Keratinocyte (primary cell): Measurements from ENCODE around the gene CYP2U1. TPM values are rescaled to one million over a fixed set of nuclear protein-coding genes. Genes with fewer than 3 reads are reported as not detected.

Source experiments
- DNase-seq: peaks from one replicate; pipeline ENCODE4 v3.0.0-alpha.2; 2011; ENCODE audit warnings: low read depth, missing footprints, low spot score
- FAIRE-seq: peaks from 2 replicates; lab custom pipeline; 2011; peaks lifted over from hg19 to GRCh38; lab: Jason Lieb, UNC
- H2AFZ ChIP-seq: 2 replicates; pipeline ENCODE4 v1.6.0; 2012; ENCODE audit warnings: low read length, control low read depth, inconsistent platforms; ENCODE audit not compliant: control insufficient read depth
- H3K27ac ChIP-seq: 2 replicates; pipeline ENCODE4 v1.5.1; 2011; ENCODE audit warnings: low read length; ENCODE audit not compliant: control insufficient read depth, insufficient read depth
- H3K27me3 ChIP-seq: 3 replicates; pipeline ENCODE4 v1.6.0; 2011; ENCODE audit warnings: low read length; ENCODE audit not compliant: control insufficient read depth, insufficient read depth; ENCODE audit errors: extremely low read depth
- H3K36me3 ChIP-seq, 2 experiments: 2 replicates in 1 of 2; 3 replicates in 1 of 2; pipeline ENCODE4 v1.5.1; 2011; ENCODE audit warnings: low read length in 2 of 2, mild to moderate bottlenecking in 1 of 2; ENCODE audit not compliant: control insufficient read depth in 2 of 2, insufficient read depth in 2 of 2; ENCODE audit errors: extremely low read depth in 1 of 2
- H3K4me1 ChIP-seq: 3 replicates; pipeline ENCODE4 v1.5.1; 2011; ENCODE audit warnings: low read length; ENCODE audit not compliant: control insufficient read depth, insufficient read depth; ENCODE audit errors: extremely low read depth
- H3K4me2 ChIP-seq: 3 replicates; pipeline ENCODE4 v1.6.0; 2011; ENCODE audit warnings: low read depth, low read length; ENCODE audit not compliant: control insufficient read depth, insufficient read depth; ENCODE audit errors: extremely low read depth
- H3K4me3 ChIP-seq, 3 experiments: fragments of 200-600 bp in 1 of 3; sonication (generic) in 1 of 3; 2 replicates in 2 of 3; 3 replicates in 1 of 3; pipeline ENCODE4 v1.5.1; 2011 to 2016; ENCODE audit warnings: low read length in 3 of 3, mild to moderate bottlenecking in 3 of 3, control low read depth in 2 of 3, inconsistent platforms in 1 of 3, low read depth in 1 of 3, mixed read lengths in 1 of 3, mixed run types in 1 of 3, moderate library complexity in 1 of 3; ENCODE audit not compliant: control insufficient read depth in 2 of 3, insufficient read depth in 2 of 3; ENCODE audit errors: extremely low read depth in 1 of 3
- H3K79me2 ChIP-seq: 2 replicates; pipeline ENCODE4 v1.6.0; 2012; ENCODE audit warnings: low read length; ENCODE audit not compliant: control insufficient read depth, insufficient read depth
- H3K9ac ChIP-seq: 3 replicates; pipeline ENCODE4 v1.6.0; 2011; ENCODE audit warnings: low read length; ENCODE audit not compliant: control insufficient read depth, insufficient read depth; ENCODE audit errors: extremely low read depth
- H3K9me1 ChIP-seq: 3 replicates; pipeline ENCODE4 v1.6.0; 2011; ENCODE audit warnings: low read length; ENCODE audit not compliant: control insufficient read depth, insufficient read depth; ENCODE audit errors: extremely low read depth
- H3K9me3 ChIP-seq: 2 replicates; pipeline ENCODE4 v1.5.1; 2012; ENCODE audit warnings: low read depth, low read length; ENCODE audit not compliant: control insufficient read depth
- H4K20me1 ChIP-seq: 3 replicates; pipeline ENCODE4 v1.6.0; 2011; ENCODE audit warnings: low read length; ENCODE audit not compliant: control insufficient read depth, insufficient read depth; ENCODE audit errors: extremely low read depth
- CTCF ChIP-seq, 3 experiments: IDR thresholded peaks in 1 of 3; conservative IDR thresholded peaks in 1 of 3; optimal IDR thresholded peaks in 1 of 3; 2 replicates in 2 of 3; 3 replicates in 1 of 3; pipeline versions ENCODE3 to v1.5.1; 2011; ENCODE audit warnings: low read length in 3 of 3, mild to moderate bottlenecking in 3 of 3, moderate library complexity in 2 of 3, control low read depth in 1 of 3, inconsistent platforms in 1 of 3; ENCODE audit not compliant: insufficient read depth in 2 of 3; ENCODE audit errors: extremely low read depth in 1 of 3
- EZH2 ChIP-seq: IDR thresholded peaks from one replicate; pipeline ENCODE4 v1.6.1; 2012; ENCODE audit warnings: inconsistent platforms, mild to moderate bottlenecking, low read length, moderate library complexity
- dilution Hi-C: fragments of 300-500 bp; cut with MboI; formaldehyde crosslinking; loops from one replicate; pipeline ENCODE4 v1.7.0; 2020; ENCODE audit warnings: low sequenced_read_pairs; ENCODE audit not compliant: extremely low pct_ligation_motif_present
- polyA plus RNA-seq, 5 experiments: library from polyadenylated mRNA; depleted of rRNA in 3 of 5; stranded (reverse) in 3 of 5; stranded (forward) in 1 of 5; unstranded in 1 of 5; fragments of >200 nt; gene quantifications; 1 replicate in 1 of 5; 2 replicates in 3 of 5; 3 replicates in 1 of 5; pipeline versions ENCODE4 v1.2.1 to v1.2.3, GENCODE V29; 2011 to 2012; ENCODE audit warnings: missing spikeins in 2 of 5, low read depth in 1 of 5, low replicate concordance in 1 of 5

Gene CYP2U1
- polyA plus RNA-seq, 1 donor (not counting 4 experiments of a cell fraction or from before 2014, with no cell fraction given): 3.4 TPM

GRCh38 chr4:107906458-107907100 is 24.8 kb upstream of the CYP2U1 start:
- TF ChIP-seq CTCF (optimal IDR thresholded peaks at IDR 0.05 in 1 of 3, IDR thresholded peaks at IDR 0.05 in 1 of 3, conservative IDR thresholded peaks at IDR 0.05 in 1 of 3; ENCODE audit: extremely low read depth in 1 of 3, insufficient read depth in 2 of 3, low read length in 3 of 3) (no peak), EZH2 (no peak)
- dilution Hi-C loops: loop anchor here (25.0 kb wide), 1 partner anchor 144 kb away; no protein-coding TSS in a partner anchor
- Histone ChIP-seq H3K4me1 (no peaks in the 10 kb centered on the region), H3K27ac (no peak overlapping the region), H3K27me3 (no peaks in the 10 kb centered on the region), H3K4me3 (no peak overlapping the region), H3K4me2 (no peak overlapping the region), H3K9me3 (no peaks in the 10 kb centered on the region), H3K9me1 (no peaks in the 10 kb centered on the region), H2AFZ (no peak overlapping the region), H3K9ac (no peak overlapping the region), H4K20me1 (no peaks in the 10 kb centered on the region), H3K36me3 (peaks cover 6 to 11% of the 10 kb centered on the region in 2 experiments), H3K79me2 (no peaks in the 10 kb centered on the region)
- FAIRE-seq (peak; percentile 23), DNase-seq (no peak)

GRCh38 chr4:107908377-107908776 is 23.0 kb upstream of the CYP2U1 start:
- no peak for FAIRE-seq
- Histone ChIP-seq H3K36me3 (peaks cover 6 to 8% of the 10 kb centered on the region in 2 experiments), H4K20me1 (no peaks in the 10 kb centered on the region)

More at GRCh38 chr4:107908377-107908776, 23.0 kb upstream of the CYP2U1 start:
- Histone ChIP-seq H3K9me1 (no peaks in the 10 kb centered on the region), H3K9ac (no peak overlapping the region), H3K4me1 (no peaks in the 10 kb centered on the region), H3K79me2 (no peaks in the 10 kb centered on the region), H3K4me2 (no peak overlapping the region), H3K9me3 (no peaks in the 10 kb centered on the region), H3K27ac (no peak overlapping the region), H3K27me3 (no peaks in the 10 kb centered on the region), H3K4me3 (no peak overlapping the region), H2AFZ (no peak overlapping the region)
- TF ChIP-seq CTCF (optimal IDR thresholded peaks at IDR 0.05 in 1 of 3, IDR thresholded peaks at IDR 0.05 in 1 of 3, conservative IDR thresholded peaks at IDR 0.05 in 1 of 3; ENCODE audit: extremely low read depth in 1 of 3, insufficient read depth in 2 of 3, low read length in 3 of 3) (no peak), EZH2 (no peak)
- dilution Hi-C loops: loop anchor here (25.0 kb wide), 1 partner anchor 146 kb away; no protein-coding TSS in a partner anchor
- no peak for DNase-seq
